Measurements from ENCODE around the gene NFE2L2. TPM values are rescaled to one million over a fixed set of nuclear protein-coding genes. Genes with fewer than 3 reads are reported as not detected.
A peak's percentile ranks its signal among the peaks of the same experiment; 100 is the strongest.
"Not testable (repeated sequence)": the region's sequence is repeated elsewhere in the genome, so short reads cannot be mapped to it uniquely, and the experiment has no call there.

Gene NFE2L2
- 92.3 TPM for total RNA-seq

- peak; percentile 97 for DNase-seq
Measured at GRCh38 chr2:177264693-177265587, at the start of gene NFE2L2. Gene NFE2L2, minus strand, starts transcription at chr2:177264727. Its CDS starts 151 bp downstream, at chr2:177264576.

- no peak for DNase-seq
Measured at GRCh38 chr2:177314194-177314593, 49.7 kb upstream of the NFE2L2 start.

GRCh38 chr2:177313162-177313781, 48.7 kb upstream of the NFE2L2 start:
- DNase-seq = no peak

GRCh38 chr2:177312562-177312961, 48.0 kb upstream of the NFE2L2 start:
- no peak for DNase-seq

- not testable (repeated sequence) for DNase-seq
Measured at GRCh38 chr2:177309672-177310309, 45.3 kb upstream of the NFE2L2 start.

- no peak for DNase-seq
Measured at GRCh38 chr2:177306550-177306949, 42.0 kb upstream of the NFE2L2 start.

- no peak for DNase-seq
Measured at GRCh38 chr2:177303939-177304338, 39.4 kb upstream of the NFE2L2 start.

GRCh38 chr2:177302552-177302951, 38.0 kb upstream of the NFE2L2 start:
- no peak for DNase-seq

GRCh38 chr2:177298191-177298590, 33.7 kb upstream of the NFE2L2 start:
- DNase-seq = no peak

- peak; percentile 46 for DNase-seq
Measured at GRCh38 chr2:177296040-177296439, 31.5 kb upstream of the NFE2L2 start.

- peak; percentile 55 for DNase-seq
Measured at GRCh38 chr2:177295484-177295883, 31.0 kb upstream of the NFE2L2 start.

- DNase-seq = no peak
Measured at GRCh38 chr2:177291701-177292100, 27.2 kb upstream of the NFE2L2 start.

- no peak for DNase-seq
Measured at GRCh38 chr2:177289824-177290628, 25.5 kb upstream of the NFE2L2 start.

GRCh38 chr2:177287814-177288213, 23.3 kb upstream of the NFE2L2 start:
- DNase-seq = no peak

- no peak for DNase-seq
Measured at GRCh38 chr2:177285892-177286715, 21.6 kb upstream of the NFE2L2 start.

- DNase-seq = no peak
Measured at GRCh38 chr2:177284531-177284930, 20.0 kb upstream of the NFE2L2 start.

- DNase-seq = peak; percentile 16
Measured at GRCh38 chr2:177283906-177284305, 19.4 kb upstream of the NFE2L2 start.

- DNase-seq = no peak
Measured at GRCh38 chr2:177282787-177283572, 18.5 kb upstream of the NFE2L2 start.

- DNase-seq = peak; percentile 65
Measured at GRCh38 chr2:177282181-177282641, 17.7 kb upstream of the NFE2L2 start.
